ENCODE data around the gene TOX3. TPM values are rescaled to one million over a fixed set of nuclear protein-coding genes. Genes with fewer than 3 reads are reported as not detected.

TOX3 gene
- total RNA-seq, 1 experiment from 2014 or later: not detected

GRCh38 chr16:52573365-52574299 lies 26.7 kb upstream of the TOX3 start:
- Mint-ChIP-seq H3K9me3 (ENCODE audit: unreplicated experiment) (peaks cover 22% of the 10 kb centered on the region), H3K27me3 (ENCODE audit: insufficient read depth, unreplicated experiment) (no peaks in the 10 kb centered on the region), H3K36me3 (ENCODE audit: insufficient read depth, unreplicated experiment) (no peaks in the 10 kb centered on the region), H3K27ac (ENCODE audit: low read depth, unreplicated experiment) (no peak overlapping the region), H3K4me1 (ENCODE audit: insufficient read depth, unreplicated experiment) (no peaks in the 10 kb centered on the region), H3K4me3 (ENCODE audit: unreplicated experiment) (no peak overlapping the region)
- ChIA-PET POLR2A (no interaction called here), CTCF (interaction anchor here (0.7 to 0.8 kb wide), 2 partner anchors 9 to 41 kb away, joined by 4 read pairs; no protein-coding TSS in a partner anchor)
- intact Hi-C loops (cut with micrococcal nuclease): no loop called here
- TF ChIP-seq CTCF (IDR thresholded peaks at IDR 0.05; ENCODE audit: unreplicated experiment): no peak
- no peak for DNase-seq (ENCODE audit: unreplicated experiment)
- BruUV-seq (replicated peaks): no TSS peak

- intact Hi-C loops (cut with micrococcal nuclease): no loop called here
- CTCF ChIA-PET: no interaction called here
- no peak for DNase-seq (ENCODE audit: unreplicated experiment)
- no peaks in the 10 kb centered on the region for H3K27me3 Mint-ChIP-seq (ENCODE audit: insufficient read depth, unreplicated experiment)
- no peak for TF ChIP-seq CTCF (IDR thresholded peaks at IDR 0.05; ENCODE audit: unreplicated experiment)
- BruUV-seq (replicated peaks): no TSS peak
- H3K36me3 Mint-ChIP-seq (ENCODE audit: insufficient read depth, unreplicated experiment): no peaks in the 10 kb centered on the region
- H3K4me3 Mint-ChIP-seq (ENCODE audit: unreplicated experiment): no peak overlapping the region
- H3K27ac Mint-ChIP-seq (ENCODE audit: low read depth, unreplicated experiment): no peak overlapping the region
- no peaks in the 10 kb centered on the region for H3K4me1 Mint-ChIP-seq (ENCODE audit: insufficient read depth, unreplicated experiment)
- POLR2A ChIA-PET: no interaction called here
- peaks cover 19% of the 10 kb centered on the region for H3K9me3 Mint-ChIP-seq (ENCODE audit: unreplicated experiment)
Observed at GRCh38 chr16:52572656-52573055, 25.7 kb upstream of the TOX3 start.

- no TSS peak for BruUV-seq (replicated peaks)
- H3K4me1 Mint-ChIP-seq (ENCODE audit: insufficient read depth, unreplicated experiment): no peaks in the 10 kb centered on the region
- ChIA-PET POLR2A (no interaction called here), CTCF (no interaction called here)
- H3K4me3 Mint-ChIP-seq (ENCODE audit: unreplicated experiment): no peak overlapping the region
- no peak overlapping the region for H3K27ac Mint-ChIP-seq (ENCODE audit: low read depth, unreplicated experiment)
- H3K9me3 Mint-ChIP-seq (ENCODE audit: unreplicated experiment): peaks cover 19% of the 10 kb centered on the region
- no peaks in the 10 kb centered on the region for H3K27me3 Mint-ChIP-seq (ENCODE audit: insufficient read depth, unreplicated experiment)
- no peaks in the 10 kb centered on the region for H3K36me3 Mint-ChIP-seq (ENCODE audit: insufficient read depth, unreplicated experiment)
- TF ChIP-seq CTCF (IDR thresholded peaks at IDR 0.05; ENCODE audit: unreplicated experiment): no peak
- intact Hi-C loops (cut with micrococcal nuclease): no loop called here
- no peak for DNase-seq (ENCODE audit: unreplicated experiment)
Observed at GRCh38 chr16:52570495-52571091, 23.6 kb upstream of the TOX3 start.

GRCh38 chr16:52569701-52570100 lies 22.8 kb upstream of the TOX3 start:
- intact Hi-C loops (cut with micrococcal nuclease): no loop called here

More at GRCh38 chr16:52569701-52570100, 22.8 kb upstream of the TOX3 start:
- Mint-ChIP-seq H3K9me3 (ENCODE audit: unreplicated experiment) (peaks cover 19% of the 10 kb centered on the region), H3K4me1 (ENCODE audit: insufficient read depth, unreplicated experiment) (no peaks in the 10 kb centered on the region), H3K27me3 (ENCODE audit: insufficient read depth, unreplicated experiment) (no peaks in the 10 kb centered on the region), H3K4me3 (ENCODE audit: unreplicated experiment) (no peak overlapping the region), H3K36me3 (ENCODE audit: insufficient read depth, unreplicated experiment) (no peaks in the 10 kb centered on the region), H3K27ac (ENCODE audit: low read depth, unreplicated experiment) (no peak overlapping the region)
- no TSS peak for BruUV-seq (replicated peaks)
- TF ChIP-seq CTCF (IDR thresholded peaks at IDR 0.05; ENCODE audit: unreplicated experiment): no peak
- ChIA-PET POLR2A (no interaction called here), CTCF (no interaction called here)
- DNase-seq (ENCODE audit: unreplicated experiment): no peak

Measured in MCF 10A (cell line).